Body of pancreas (tissue), 4 donors: Measurements from ENCODE around the gene CYTH3. TPM values are rescaled to one million over a fixed set of nuclear protein-coding genes. Genes with fewer than 3 reads are reported as not detected.

Source experiments
- ATAC-seq: fragments of 150-250 bp; one replicate; pipeline ENCODE4 v1.9.1; 2016
- DNase-seq, 4 donors: peaks; one replicate each; pipeline ENCODE4 v3.0.0-alpha.2; 2019
- H3K27ac ChIP-seq, 4 donors: fragments of 200-600 bp; sonication (generic); 1 replicate in 3 of 4; 2 replicates in 1 of 4; pipeline versions ENCODE4 v1.5.1 to v1.6.1; 2016 to 2019; ENCODE audit warnings: mild to moderate bottlenecking in 1 of 4, mixed read lengths in 1 of 4, moderate library complexity in 1 of 4
- H3K27me3 ChIP-seq, 2 donors: fragments of 200-600 bp; sonication (generic); one replicate each; pipeline ENCODE4 v1.6.0; 2016; ENCODE audit warnings: mild to moderate bottlenecking in 1 of 2
- H3K36me3 ChIP-seq, 2 donors: fragments of 200-600 bp; sonication (generic); replicated peaks in 1 of 2; 2 replicates each; pipeline ENCODE4 v1.5.1; 2016; ENCODE audit warnings: low read depth in 2 of 2; ENCODE audit not compliant: insufficient read depth in 1 of 2
- H3K4me1 ChIP-seq: fragments of 200-600 bp; sonication (generic); one replicate; pipeline ENCODE4 v1.6.0; 2016
- H3K4me3 ChIP-seq, 2 donors: fragments of 200-600 bp; sonication (generic); 1 replicate in 1 of 2; 2 replicates in 1 of 2; pipeline ENCODE4 v1.5.1; 2016 to 2019
- H3K9me3 ChIP-seq, 3 donors: fragments of 200-600 bp; sonication (generic); 1 replicate in 2 of 3; 2 replicates in 1 of 3; pipeline ENCODE4 v1.5.1; 2016
- POLR2A ChIP-seq, 3 donors: fragments of 450-650 bp; IDR thresholded peaks; one replicate each; pipeline ENCODE4 v1.6.1; 2016; ENCODE audit warnings: antibody characterized with exemption in 3 of 3, mild to moderate bottlenecking in 2 of 3
- WGBS, 2 donors: methylation state at CpG; one replicate each; pipeline ENCODE4 v1.1.5; 2017; 5-methylcytosine and 5-hydroxymethylcytosine counted together
- intact Hi-C: fragments of 100-400 bp; cut with DNase I; formaldehyde crosslinking; loops from one replicate; pipeline ENCODE4 v1.15.1; 2023
- total RNA-seq, 2 donors: library from RNA; depleted of rRNA; stranded (reverse); fragments of >200 nt; gene quantifications; one replicate each; pipeline ENCODE4 v1.1.0, GENCODE V29; 2016
- TF ChIP-seq, protein P1 (sequence below), 7 experiments: fragments of 450-650 bp in 4 of 7; fragments of 200-600 bp in 3 of 7; sonication (generic) in 3 of 7; IDR thresholded peaks; one replicate each; pipeline ENCODE4 v1.5.1; 2016 to 2019; ENCODE audit warnings: antibody characterized with exemption in 7 of 7

Gene CYTH3
- total RNA-seq, 2 donors from 2014 or later = 14.0 to 18.8 TPM

- Histone ChIP-seq H3K27ac (no peak overlapping the region), H3K4me3 (no peak overlapping the region), H3K36me3 (peaks cover 0 to 14% of the 10 kb centered on the region in 2 donors), H3K27me3 (no peaks in the 10 kb centered on the region), H3K9me3 (no peaks in the 10 kb centered on the region), H3K4me1 (no peaks in the 10 kb centered on the region)
- ATAC-seq (no peak), DNase-seq (no peak)
- WGBS, 2 donors = 89 to 94% methylated on average over 27 to 29 of the region's 29 CpGs
- intact Hi-C loops = no loop called here
- TF ChIP-seq POLR2A (IDR thresholded peaks at IDR 0.05) = no peak
- TF ChIP-seq, protein P1, sequence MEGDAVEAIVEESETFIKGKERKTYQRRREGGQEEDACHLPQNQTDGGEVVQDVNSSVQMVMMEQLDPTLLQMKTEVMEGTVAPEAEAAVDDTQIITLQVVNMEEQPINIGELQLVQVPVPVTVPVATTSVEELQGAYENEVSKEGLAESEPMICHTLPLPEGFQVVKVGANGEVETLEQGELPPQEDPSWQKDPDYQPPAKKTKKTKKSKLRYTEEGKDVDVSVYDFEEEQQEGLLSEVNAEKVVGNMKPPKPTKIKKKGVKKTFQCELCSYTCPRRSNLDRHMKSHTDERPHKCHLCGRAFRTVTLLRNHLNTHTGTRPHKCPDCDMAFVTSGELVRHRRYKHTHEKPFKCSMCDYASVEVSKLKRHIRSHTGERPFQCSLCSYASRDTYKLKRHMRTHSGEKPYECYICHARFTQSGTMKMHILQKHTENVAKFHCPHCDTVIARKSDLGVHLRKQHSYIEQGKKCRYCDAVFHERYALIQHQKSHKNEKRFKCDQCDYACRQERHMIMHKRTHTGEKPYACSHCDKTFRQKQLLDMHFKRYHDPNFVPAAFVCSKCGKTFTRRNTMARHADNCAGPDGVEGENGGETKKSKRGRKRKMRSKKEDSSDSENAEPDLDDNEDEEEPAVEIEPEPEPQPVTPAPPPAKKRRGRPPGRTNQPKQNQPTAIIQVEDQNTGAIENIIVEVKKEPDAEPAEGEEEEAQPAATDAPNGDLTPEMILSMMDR (IDR thresholded peaks at IDR 0.05) = no peak
Measured at GRCh38 chr7:6158424-6159096, 113.9 kb downstream of the CYTH3 start.

- H3K4me1 ChIP-seq = no peaks in the 10 kb centered on the region
- intact Hi-C loops = no loop called here
- no peak overlapping the region for H3K4me3 ChIP-seq
- peaks cover 0 to 15% of the 10 kb centered on the region in 2 donors for H3K36me3 ChIP-seq
- 91 to 93% methylated on average over 25 to 27 of the region's 28 CpGs for WGBS, 2 donors
- DNase-seq = no peak
- H3K9me3 ChIP-seq = no peaks in the 10 kb centered on the region
- no peak for TF ChIP-seq POLR2A (IDR thresholded peaks at IDR 0.05)
- TF ChIP-seq, protein P1 (IDR thresholded peaks at IDR 0.05) = no peak
- ATAC-seq = no peak
- H3K27me3 ChIP-seq = no peaks in the 10 kb centered on the region
- no peak overlapping the region for H3K27ac ChIP-seq
Measured at GRCh38 chr7:6157685-6158423, 114.6 kb downstream of the CYTH3 start.

GRCh38 chr7:6156734-6157133 is 115.7 kb downstream of the CYTH3 start:
- Histone ChIP-seq H3K27ac (no peak overlapping the region), H3K27me3 (no peaks in the 10 kb centered on the region), H3K4me3 (no peak overlapping the region), H3K9me3 (no peaks in the 10 kb centered on the region), H3K36me3 (peaks cover 0 to 21% of the 10 kb centered on the region in 2 donors), H3K4me1 (no peaks in the 10 kb centered on the region)
- ATAC-seq (no peak), DNase-seq (no peak)
- 94 to 97% methylated on average over 11 of the region's 11 CpGs for WGBS, 2 donors
- intact Hi-C loops = no loop called here
- TF ChIP-seq, protein P1 (IDR thresholded peaks at IDR 0.05) = no peak
- no peak for TF ChIP-seq POLR2A (IDR thresholded peaks at IDR 0.05)

DNA sequence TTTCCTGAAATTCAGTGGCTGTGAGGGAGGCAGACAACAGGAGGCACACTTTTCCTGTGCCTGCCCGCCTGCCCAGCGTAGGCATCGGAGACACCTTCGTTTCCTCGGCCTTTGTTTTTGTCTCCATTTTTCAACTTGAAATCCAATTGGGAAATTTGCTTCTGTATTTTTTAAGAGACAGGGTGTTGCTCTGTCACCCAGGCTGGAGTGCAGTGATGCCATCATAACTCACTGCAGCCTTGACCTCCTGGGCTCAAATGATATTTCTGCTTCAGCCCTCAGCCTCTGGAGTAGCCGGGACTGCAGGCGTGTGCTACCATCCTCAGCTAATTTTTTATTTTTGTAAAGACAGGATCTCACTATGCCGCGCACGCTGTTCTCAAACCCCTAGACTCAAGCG is 116.8 kb downstream of the CYTH3 start:
- 89 to 98% methylated on average over 11 of the region's 11 CpGs for WGBS, 2 donors
- Histone ChIP-seq H3K27ac (no peak overlapping the region), H3K4me3 (no peak overlapping the region), H3K9me3 (no peaks in the 10 kb centered on the region), H3K4me1 (no peaks in the 10 kb centered on the region), H3K27me3 (no peaks in the 10 kb centered on the region), H3K36me3 (peaks cover 0 to 29% of the 10 kb centered on the region in 2 donors)
- ATAC-seq (no peak), DNase-seq (no peak)
- TF ChIP-seq, protein P1 (IDR thresholded peaks at IDR 0.05) = no peak
- TF ChIP-seq POLR2A (IDR thresholded peaks at IDR 0.05) = no peak
- intact Hi-C loops = no loop called here
